Pancreas (tissue), 10 donors: ENCODE data around the gene RAP1A. TPM values are rescaled to one million over a fixed set of nuclear protein-coding genes. Genes with fewer than 3 reads are reported as not detected.

ENCODE experiments used
- ATAC-seq, 4 donors: fragments of 200-7000 bp; cut with Tn5 transposase; one replicate each; pipeline versions ENCODE4 v1.8.0 to v1.9.1; 2020; ENCODE audit warnings: mild to moderate bottlenecking in 4 of 4, moderate library complexity in 4 of 4
- DNase-seq, 6 donors: peaks; one replicate each; pipeline ENCODE4 v3.0.0-alpha.2; 2020
- FAIRE-seq: peaks from 2 replicates; lab custom pipeline; 2012; peaks lifted over from hg19 to GRCh38; lab: Jason Lieb, UNC
- H3K27ac ChIP-seq, 4 donors: fragments of 200-600 bp; sonication (generic); 1 replicate in 3 of 4; 2 replicates in 1 of 4; pipeline versions ENCODE4 v1.5.0 to v1.8.0; 2020
- H3K27me3 ChIP-seq, 4 donors: fragments of 200-600 bp; one replicate each; pipeline ENCODE4 v1.8.0; 2021
- H3K36me3 ChIP-seq, 3 donors: fragments of 200-600 bp; sonication (generic) in 1 of 3; one replicate each; pipeline versions ENCODE4 v1.5.0 to v1.8.0; 2020 to 2021
- H3K4me1 ChIP-seq, 3 donors: fragments of 200-600 bp; one replicate each; pipeline ENCODE4 v1.8.0; 2021
- H3K4me3 ChIP-seq, 4 donors: fragments of 200-600 bp; sonication (generic) in 2 of 4; one replicate each; pipeline versions ENCODE4 v1.5.0 to v1.8.0; 2020 to 2021
- H3K9me3 ChIP-seq, 4 donors: fragments of 200-600 bp; one replicate each; pipeline ENCODE4 v1.8.0; 2021
- CTCF ChIP-seq, 4 donors: fragments of 200-600 bp; sonication (generic) in 3 of 4; IDR thresholded peaks; one replicate each; pipeline versions ENCODE4 v1.5.0 to v1.8.0; 2021; ENCODE audit warnings: antibody characterized with exemption in 4 of 4
- WGBS, 2 donors: extraction: QIAGEN DNeasy Blood & Tissue Kit; methylation state at CpG; one replicate each; pipeline ENCODE4 v1.1.7; 2013; 5-methylcytosine and 5-hydroxymethylcytosine counted together
- intact Hi-C, 3 donors: fragments of 100-400 bp; cut with DNase I; formaldehyde crosslinking; loops; one replicate each; pipeline versions ENCODE4 v1.11.1 to v1.14.2; 2022
- polyA plus RNA-seq, 2 donors: library from polyadenylated mRNA; stranded (reverse); fragments of 200-250 nt; gene quantifications; one replicate each; pipeline ENCODE4 v1.2.3, GENCODE V29; 2013
- total RNA-seq, 6 donors: library from RNA; stranded (reverse); fragmentation: NEBNext Ultra II Directional in 4 of 6; extraction: Animal tissue kit (Norgen Biotek cat#: 25700) in 4 of 6; gene quantifications; one replicate each; pipeline versions ENCODE4 v1.2.1 to v1.2.4, GENCODE V29; 2021 to 2023
- donor health status: healthy with polysubstance abuse.
- donor health status: DM: no; HTN: no; CAD: no; lungs with moderate emphysema.
- donor health status: DM: no; HTN: no; CAD: no.
- donor health status: control.
- donor health status: control.
- donor health status: Bipolar disorder and iron deficiency.
- donor health status: DM: yes; HTN: yes; CAD: no.
- donor health status: DM: no; HTN: no; CAD: no.
- donor health status: DM: no; HTN: no; CAD: no.
- donor health status: DM: yes; HTN: yes; CAD: no.

Gene RAP1A
- total and polyA plus RNA-seq, 8 donors = 17.0 to 35.1 (median 21.5) TPM

GRCh38 chr1:111576547-111576946 lies 43.0 kb upstream of the RAP1A start:
- H3K27me3 ChIP-seq = no peaks in the 10 kb centered on the region
- peak; percentile 55 to 72 (median 65) for DNase-seq

GRCh38 chr1:111577814-111578213 lies 41.8 kb upstream of the RAP1A start:
- no peak for DNase-seq
- WGBS, 2 donors = 90 to 93% methylated on average over 2 of the region's 2 CpGs
- ATAC-seq = no peak
- Histone ChIP-seq H3K27ac (no peak overlapping the region), H3K27me3 (no peaks in the 10 kb centered on the region), H3K4me3 (no peak overlapping the region), H3K36me3 (no peaks in the 10 kb centered on the region), H3K9me3 (no peaks in the 10 kb centered on the region), H3K4me1 (peaks cover 4 to 14% (median 9%) of the 10 kb centered on the region in 3 donors)
- TF ChIP-seq CTCF (IDR thresholded peaks at IDR 0.05) = no peak
- intact Hi-C loops = no loop called here
- FAIRE-seq = no peak

More at GRCh38 chr1:111576547-111576946, 43.0 kb upstream of the RAP1A start:
- Histone ChIP-seq H3K36me3 (no peaks in the 10 kb centered on the region), H3K4me3 (no peak overlapping the region), H3K9me3 (no peaks in the 10 kb centered on the region), H3K27ac (peak overlapping the region in 1 of 4 donors; percentile 9), H3K4me1 (peaks cover 4 to 14% (median 9%) of the 10 kb centered on the region in 3 donors)
- intact Hi-C loops = no loop called here
- 11 to 14% methylated on average over 7 of the region's 7 CpGs for WGBS, 2 donors
- ATAC-seq = peak; percentile 94 to 100 (median 98)
- no peak for TF ChIP-seq CTCF (IDR thresholded peaks at IDR 0.05)
- FAIRE-seq = no peak

GRCh38 chr1:111581166-111581565 lies 38.4 kb upstream of the RAP1A start:
- Histone ChIP-seq H3K4me3 (no peak overlapping the region), H3K36me3 (no peaks in the 10 kb centered on the region), H3K9me3 (no peaks in the 10 kb centered on the region), H3K4me1 (peaks cover 2 to 8% (median 4%) of the 10 kb centered on the region in 3 donors), H3K27ac (no peak overlapping the region), H3K27me3 (no peaks in the 10 kb centered on the region)
- intact Hi-C loops = no loop called here
- TF ChIP-seq CTCF (IDR thresholded peaks at IDR 0.05) = no peak
- ATAC-seq (no peak), DNase-seq (no peak), FAIRE-seq (no peak)
- WGBS, 2 donors = 72% methylated on average over 2 of the region's 2 CpGs

- Histone ChIP-seq H3K27ac (no peak overlapping the region), H3K9me3 (no peaks in the 10 kb centered on the region), H3K4me1 (peaks cover 0 to under 1% (median under 1%) of the 10 kb centered on the region in 3 donors), H3K4me3 (no peak overlapping the region), H3K36me3 (no peaks in the 10 kb centered on the region), H3K27me3 (no peaks in the 10 kb centered on the region)
- whole genome bisulfite sequencing, 2 donors = 63 to 89% methylated on average over 1 of the region's 1 CpG
- ATAC-seq (no peak), FAIRE-seq (no peak), DNase-seq (no peak)
- intact Hi-C loops = no loop called here
- no peak for TF ChIP-seq CTCF (IDR thresholded peaks at IDR 0.05)
These were observed 37.6 kb upstream of the RAP1A start for GRCh38 chr1:111582016-111582415.
